VCaP (cell line): ENCODE measurements around the gene ATL2.

ENCODE experiments used
- H3K27ac ChIP-seq: fragments of 450-650 bp; 2 replicates; pipeline ENCODE4 v1.5.1; 2017
- CTCF ChIP-seq: fragments of 450-650 bp; conservative IDR thresholded peaks from 2 replicates; pipeline ENCODE4 v1.5.1; 2017; ENCODE audit warnings: mild to moderate bottlenecking, moderate library complexity

ATL2 gene

GRCh38 chr2:38353402-38353801 is 23.7 kb downstream of the ATL2 start:
- no peak for TF ChIP-seq CTCF
- H3K27ac ChIP-seq: no peak overlapping the region; the same call in 1 of the 2 replicates

GRCh38 chr2:38352336-38352735 is 24.7 kb downstream of the ATL2 start:
- peak overlapping the region; percentile 9; the same call in 1 of the 2 replicates for H3K27ac ChIP-seq
- TF ChIP-seq CTCF: no peak

GRCh38 chr2:38345323-38346038 is 31.6 kb downstream of the ATL2 start:
- TF ChIP-seq CTCF: no peak
- no peak overlapping the region for H3K27ac ChIP-seq

GRCh38 chr2:38344813-38345212 is 32.3 kb downstream of the ATL2 start:
- H3K27ac ChIP-seq: no peak overlapping the region
- no peak for TF ChIP-seq CTCF

- TF ChIP-seq CTCF: no peak
Measured at GRCh38 chr2:38343212-38343611, 33.9 kb downstream of the ATL2 start.

GRCh38 chr2:38336621-38337020 is 40.5 kb downstream of the ATL2 start:
- no peak for TF ChIP-seq CTCF

More at GRCh38 chr2:38343212-38343611, 33.9 kb downstream of the ATL2 start:
- no peak overlapping the region for H3K27ac ChIP-seq

GRCh38 chr2:38330754-38331153 is 46.3 kb downstream of the ATL2 start:
- TF ChIP-seq CTCF: no peak
- no peak overlapping the region for H3K27ac ChIP-seq

More at GRCh38 chr2:38336621-38337020, 40.5 kb downstream of the ATL2 start:
- no peak overlapping the region for H3K27ac ChIP-seq
